Right lobe of liver (tissue), 6 donors: ENCODE data around the gene TRPM3. TPM values are rescaled to one million over a fixed set of nuclear protein-coding genes. Genes with fewer than 3 reads are reported as not detected.

Experiments used
- ATAC-seq, 4 donors: fragments of 200-7000 bp; cut with Tn5 transposase; one replicate each; pipeline ENCODE4 v1.9.1; 2020; ENCODE audit warnings: mild to moderate bottlenecking in 4 of 4, moderate library complexity in 4 of 4
- DNase-seq, 3 donors: peaks; one replicate each; pipeline ENCODE4 v3.0.0-alpha.2; 2020
- H3K27ac ChIP-seq, 3 donors: fragments of 200-600 bp; one replicate each; pipeline ENCODE4 v1.8.0; 2022
- H3K27me3 ChIP-seq, 2 donors: fragments of 200-600 bp; one replicate each; pipeline ENCODE4 v1.8.0; 2022
- H3K36me3 ChIP-seq, 4 donors: fragments of 200-600 bp; sonication (generic) in 1 of 4; one replicate each; pipeline versions ENCODE4 v1.5.1 to v1.8.0; 2017 to 2022; ENCODE audit warnings: control low read depth in 1 of 4
- H3K4me1 ChIP-seq, 4 donors: fragments of 200-600 bp; sonication (generic) in 1 of 4; one replicate each; pipeline versions ENCODE4 v1.5.1 to v1.8.0; 2017 to 2022; ENCODE audit warnings: control low read depth in 1 of 4
- H3K4me3 ChIP-seq, 3 donors: fragments of 200-600 bp; one replicate each; pipeline ENCODE4 v1.8.0; 2022
- H3K9me3 ChIP-seq, 4 donors: fragments of 200-600 bp; sonication (generic) in 1 of 4; one replicate each; pipeline versions ENCODE4 v1.5.1 to v1.8.0; 2017 to 2022; ENCODE audit warnings: control low read depth in 1 of 4
- CTCF ChIP-seq, 4 donors: fragments of 200-600 bp in 3 of 4; fragments of 450-650 bp in 1 of 4; IDR thresholded peaks; one replicate each; pipeline versions ENCODE4 v1.5.1 to v1.8.0; 2016 to 2022; ENCODE audit warnings: antibody characterized with exemption in 4 of 4, mild to moderate bottlenecking in 2 of 4
- POLR2A ChIP-seq: fragments of 450-650 bp; IDR thresholded peaks from one replicate; pipeline ENCODE4 v1.6.1; 2017; ENCODE audit warnings: antibody characterized with exemption, mild to moderate bottlenecking
- WGBS: methylation state at CpG from one replicate; pipeline ENCODE4 v1.1.6; 2018; ENCODE audit warnings: low coverage, low lambda C conversion rate; ENCODE audit not compliant: insufficient coverage; ENCODE audit errors: missing lambda C conversion rate; 5-methylcytosine and 5-hydroxymethylcytosine counted together
- intact Hi-C, 2 donors: fragments of 100-400 bp; cut with DNase I; formaldehyde crosslinking; loops; one replicate each; pipeline versions ENCODE4 v1.11.2 to v1.14.1; 2022
- total RNA-seq, 6 experiments: library from RNA; depleted of rRNA in 2 of 6; stranded (reverse); fragments of >200 nt in 2 of 6; fragmentation: NEBNext Ultra II Directional in 3 of 6; extraction: Animal tissue kit (Norgen Biotek cat#: 25700) in 3 of 6; gene quantifications; one replicate each; pipeline versions ENCODE4 v1.1.0 to v1.2.4, GENCODE V29; 2016 to 2023
- donor health status: DM: no; HTN: yes; CAD: no.
- donor health status: DM: no; HTN: no; CAD: no.
- donor health status: DM: no; HTN: no; CAD: no.
- donor health status: DM: no; HTN: yes; CAD: no.
- donor health status: DM: no; HTN: yes; CAD: no.

TRPM3 gene
- total RNA-seq, 6 experiments from 2014 or later = 0.26 to 0.56 (median 0.39) TPM

- DNase-seq (no peak), ATAC-seq (no peak)
- intact Hi-C loops = no loop called here
- WGBS = 95% methylated on average over 2 of the region's 2 CpGs
- no peaks in the 10 kb centered on the region for H3K36me3 ChIP-seq
- H3K27ac ChIP-seq = no peak overlapping the region
- no peaks in the 10 kb centered on the region for H3K4me1 ChIP-seq
- H3K27me3 ChIP-seq = no peaks in the 10 kb centered on the region
- H3K9me3 ChIP-seq = no peaks in the 10 kb centered on the region
- H3K4me3 ChIP-seq = no peak overlapping the region
- TF ChIP-seq POLR2A (no peak), CTCF (IDR thresholded peaks at IDR 0.05) (no peak)
Observed at GRCh38 chr9:70594386-70594944, 527.0 kb downstream of the TRPM3 start.

- intact Hi-C loops = no loop called here
- DNase-seq (no peak), ATAC-seq (no peak)
- no peaks in the 10 kb centered on the region for H3K4me1 ChIP-seq
- TF ChIP-seq POLR2A = no peak
- no peak for TF ChIP-seq CTCF (IDR thresholded peaks at IDR 0.05)
- no peak overlapping the region for H3K27ac ChIP-seq
- H3K36me3 ChIP-seq = no peaks in the 10 kb centered on the region
- H3K4me3 ChIP-seq = no peak overlapping the region
- no peaks in the 10 kb centered on the region for H3K9me3 ChIP-seq
- no peaks in the 10 kb centered on the region for H3K27me3 ChIP-seq
Observed at GRCh38 chr9:70593241-70593640, 528.2 kb downstream of the TRPM3 start.

GRCh38 chr9:70590315-70590677, 531.1 kb downstream of the TRPM3 start:
- intact Hi-C loops = no loop called here
- ATAC-seq (no peak), DNase-seq (no peak)
- no peak overlapping the region for H3K4me3 ChIP-seq
- no peaks in the 10 kb centered on the region for H3K4me1 ChIP-seq
- WGBS = 71% methylated on average over 3 of the region's 3 CpGs
- H3K27ac ChIP-seq = no peak overlapping the region
- H3K36me3 ChIP-seq = no peaks in the 10 kb centered on the region
- no peaks in the 10 kb centered on the region for H3K9me3 ChIP-seq
- no peak for TF ChIP-seq CTCF (IDR thresholded peaks at IDR 0.05)
- TF ChIP-seq POLR2A = no peak
- no peaks in the 10 kb centered on the region for H3K27me3 ChIP-seq

- 80% methylated on average over 6 of the region's 7 CpGs for whole genome bisulfite sequencing
- Histone ChIP-seq H3K27ac (no peak overlapping the region), H3K9me3 (no peaks in the 10 kb centered on the region), H3K27me3 (no peaks in the 10 kb centered on the region), H3K4me3 (no peak overlapping the region), H3K4me1 (no peaks in the 10 kb centered on the region), H3K36me3 (no peaks in the 10 kb centered on the region)
- ATAC-seq (no peak), DNase-seq (no peak)
- intact Hi-C loops = no loop called here
- no peak for TF ChIP-seq CTCF (IDR thresholded peaks at IDR 0.05)
- no peak for TF ChIP-seq POLR2A
Observed at GRCh38 chr9:70589571-70590314, 531.7 kb downstream of the TRPM3 start.
